GM18499 (cell line): ENCODE measurements around the gene SH3RF1.
"Not testable (repeated sequence)": the region's sequence is repeated elsewhere in the genome, so short reads cannot be mapped to it uniquely, and the experiment has no call there.

Experiments used
- ATAC-seq: cut with Tn5 transposase; IDR thresholded peaks from one replicate; pipeline ENCODE4 v1.9.1; 2021; ENCODE audit warnings: moderate number of reproducible peaks; ENCODE audit not compliant: insufficient read depth, unreplicated experiment

Gene SH3RF1

DNA sequence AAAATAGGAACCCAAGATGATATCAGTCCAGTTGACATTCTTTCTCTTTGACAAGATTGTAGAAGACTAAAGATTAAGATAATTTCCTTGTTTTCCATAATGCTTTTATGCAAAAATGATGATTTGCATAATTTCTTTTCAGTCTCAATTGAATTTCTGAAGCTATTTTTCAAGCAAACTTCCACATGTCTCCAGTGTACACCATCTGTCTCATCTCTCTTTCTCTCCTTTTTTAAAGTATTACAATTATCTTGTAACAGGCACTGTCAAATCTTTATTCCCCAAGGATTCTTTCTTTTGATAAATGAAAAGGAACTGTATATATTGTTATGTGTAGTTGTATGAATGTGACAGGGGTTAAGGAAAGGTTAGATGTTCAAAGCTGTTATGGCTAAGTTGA lies 7.9 kb upstream of the SH3RF1 start:
- ATAC-seq, result no peak

DNA sequence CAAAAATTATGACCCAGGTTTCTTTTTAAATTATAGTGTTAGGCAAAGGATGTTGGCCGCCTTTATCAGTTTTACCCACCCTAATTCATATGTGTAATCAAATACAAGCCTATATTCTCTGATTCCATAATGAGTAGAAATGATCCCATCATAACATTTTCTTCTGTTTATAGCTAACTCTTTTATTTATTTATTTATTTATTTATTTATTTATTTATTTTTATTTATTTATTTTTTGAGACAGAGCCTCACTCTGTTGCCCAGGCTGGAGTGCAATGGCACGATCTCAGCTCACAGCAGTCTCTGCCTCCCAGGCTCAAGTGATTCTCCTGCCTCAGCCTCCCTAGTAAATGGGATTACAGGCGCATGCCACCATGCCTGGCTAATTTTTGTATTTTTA lies 7.1 kb upstream of the SH3RF1 start:
- not testable (repeated sequence) for ATAC-seq

DNA sequence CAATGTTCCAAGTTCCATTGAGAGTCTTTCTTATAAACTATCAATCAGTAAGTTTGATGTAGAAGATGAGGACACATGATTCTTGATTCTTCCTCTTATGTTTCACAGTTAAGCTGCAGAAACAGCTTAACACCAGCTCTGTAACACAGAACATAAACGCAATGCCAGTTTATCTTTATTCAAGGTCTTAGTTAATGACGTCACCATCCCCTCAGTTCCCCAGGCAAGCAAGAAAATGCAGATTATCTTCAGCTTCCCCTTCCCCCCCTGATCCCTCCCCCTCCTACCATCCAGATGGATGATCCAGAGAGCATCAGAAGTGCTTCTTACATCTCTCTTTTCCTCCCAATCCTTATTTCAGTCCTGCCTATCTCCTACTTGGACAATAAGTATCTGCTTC lies 4.4 kb upstream of the SH3RF1 start:
- no peak for ATAC-seq

DNA sequence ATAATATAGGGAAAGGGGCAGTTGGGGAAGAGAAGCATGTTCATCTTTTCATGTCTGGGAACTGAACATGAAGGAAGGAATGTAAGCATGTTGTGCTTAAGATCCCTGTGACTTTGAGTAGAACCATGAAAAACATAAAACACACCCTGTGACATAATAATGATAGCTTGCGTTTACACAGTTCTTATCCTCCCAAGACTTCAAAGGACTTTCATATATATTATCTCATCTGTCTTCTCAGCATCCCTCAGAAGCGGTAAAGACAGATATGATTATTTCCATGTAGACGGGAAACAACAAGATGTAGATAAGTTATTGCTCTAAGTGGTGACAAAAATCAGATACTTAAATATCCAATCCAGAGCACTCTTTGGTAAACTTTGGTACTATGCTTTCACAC lies 3.3 kb upstream of the SH3RF1 start:
- no peak for ATAC-seq

DNA sequence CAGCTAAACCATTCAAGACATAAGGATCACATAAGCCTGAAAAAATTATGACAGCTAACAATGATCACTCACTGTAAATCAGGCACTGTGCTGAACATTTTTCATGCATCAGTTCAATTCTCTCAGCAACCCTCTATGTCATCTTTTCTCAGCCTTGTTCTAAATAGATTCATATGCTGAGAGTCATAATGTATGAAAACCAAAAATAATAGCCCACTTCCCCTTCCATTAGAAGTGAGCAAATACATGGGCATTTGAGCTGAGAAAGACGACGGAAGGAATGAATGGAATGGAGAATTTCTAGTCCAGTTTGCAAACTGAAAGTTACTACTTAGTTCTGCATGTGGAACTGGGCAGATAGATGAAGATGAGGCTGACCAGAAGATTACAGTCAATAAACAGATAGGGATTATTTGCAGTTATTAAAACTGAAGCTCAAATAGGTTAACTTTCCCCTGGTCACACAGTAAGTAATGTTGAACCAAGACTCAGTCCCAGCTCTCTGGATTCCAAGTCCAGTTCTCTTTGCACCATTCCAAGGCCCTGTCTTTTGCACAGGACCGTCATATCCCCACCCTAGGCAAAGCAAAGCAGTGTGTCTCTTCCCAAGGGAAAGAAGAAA lies 1.6 kb upstream of the SH3RF1 start:
- peak; percentile 27 for ATAC-seq

DNA sequence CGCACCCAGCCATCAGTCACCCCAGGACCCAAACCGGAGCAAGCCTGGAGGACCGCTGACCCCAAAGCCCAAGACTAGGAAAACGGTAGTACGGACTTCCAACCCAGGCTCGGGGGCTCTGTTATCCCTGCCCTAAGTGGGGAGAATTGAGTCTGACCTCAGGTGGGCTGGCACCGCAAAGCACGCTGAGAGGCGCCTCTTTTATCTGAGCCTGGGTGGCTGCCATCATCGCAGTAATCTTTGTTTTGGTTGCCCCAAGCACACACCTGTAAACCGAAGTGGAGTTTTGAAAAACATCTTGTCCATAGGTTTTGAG lies 894 bp upstream of the SH3RF1 start:
- ATAC-seq, result no peak

DNA sequence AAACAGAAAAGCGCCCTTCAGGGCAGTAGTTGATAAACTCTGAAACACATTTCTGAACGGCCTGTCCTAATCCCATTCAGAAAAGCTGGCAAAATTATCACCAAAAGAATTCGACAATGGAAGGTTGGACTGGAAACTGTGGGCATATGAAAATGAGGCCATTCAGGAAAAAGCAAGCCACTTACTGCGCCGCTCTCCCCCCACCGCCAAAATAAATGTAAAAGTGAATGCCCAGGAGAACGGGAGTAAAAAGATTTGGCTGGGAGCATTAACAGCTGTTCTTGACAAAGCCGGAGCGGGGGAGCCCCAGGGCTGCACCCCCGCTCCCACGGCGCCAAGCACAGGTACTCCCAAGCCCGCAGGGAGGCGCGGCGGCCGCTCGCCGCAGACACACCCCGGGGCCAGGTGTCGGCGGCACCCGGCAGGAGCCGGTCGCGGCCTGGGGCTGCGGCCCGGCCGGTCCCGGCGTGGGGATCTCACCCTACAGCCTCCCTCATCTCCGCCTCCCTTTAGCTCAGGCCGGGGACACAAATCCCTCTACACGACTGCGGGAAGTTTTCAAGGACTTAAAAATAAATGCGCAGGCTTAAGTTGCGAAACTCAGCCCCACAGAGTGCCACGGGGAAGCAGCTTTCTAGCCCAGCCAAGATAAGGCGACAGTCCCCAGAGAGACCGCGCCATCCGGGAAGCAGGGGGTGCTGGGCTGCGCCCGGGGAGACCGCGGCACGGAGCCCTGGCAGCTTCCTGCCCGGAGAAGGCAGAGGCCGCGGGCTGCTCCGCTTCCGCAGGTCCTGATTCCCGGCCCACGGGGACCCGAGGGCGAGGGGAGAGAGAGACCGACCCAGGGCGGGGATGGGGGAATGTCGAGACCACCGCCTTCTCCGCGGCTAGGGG lies 593 bp downstream of the SH3RF1 start:
- ATAC-seq, result peak; percentile 30

DNA sequence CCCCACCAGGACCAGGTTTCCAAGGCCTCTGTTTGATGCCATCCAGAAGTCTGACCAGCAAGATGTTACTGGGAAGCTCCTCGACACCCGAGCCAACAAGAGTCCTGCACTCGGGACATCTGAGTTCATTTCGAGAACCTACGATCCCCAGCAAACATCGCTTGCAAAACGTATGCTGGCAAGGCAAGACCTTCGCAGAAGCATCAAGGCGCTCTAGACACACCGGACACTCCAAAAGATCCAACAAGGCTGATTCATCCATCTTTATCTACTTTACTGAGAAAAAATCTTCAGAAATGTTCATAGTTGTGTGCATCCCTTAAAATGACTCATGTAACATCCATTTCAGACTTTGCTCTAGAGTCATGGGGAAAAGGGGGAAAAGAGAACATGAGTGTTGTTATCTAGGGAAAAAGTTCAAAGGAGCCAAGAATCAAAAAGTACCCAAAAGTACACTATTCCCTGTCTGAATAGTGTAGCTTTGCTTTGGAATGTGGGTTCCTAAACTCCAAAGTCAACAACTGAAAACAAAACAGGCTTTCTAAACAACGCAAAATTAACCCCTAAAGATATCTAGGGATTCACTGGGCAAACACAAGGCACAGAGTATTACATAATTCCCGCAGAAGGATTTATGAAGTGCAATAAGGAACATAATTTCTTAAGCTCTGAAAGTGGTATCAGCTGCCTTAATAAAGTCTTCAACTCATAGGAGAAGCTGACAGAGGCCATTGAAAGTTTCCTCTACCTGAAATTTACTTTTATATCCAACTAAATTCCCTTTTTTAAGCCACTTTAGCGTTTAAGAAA lies 1.6 kb downstream of the SH3RF1 start:
- no peak for ATAC-seq

DNA sequence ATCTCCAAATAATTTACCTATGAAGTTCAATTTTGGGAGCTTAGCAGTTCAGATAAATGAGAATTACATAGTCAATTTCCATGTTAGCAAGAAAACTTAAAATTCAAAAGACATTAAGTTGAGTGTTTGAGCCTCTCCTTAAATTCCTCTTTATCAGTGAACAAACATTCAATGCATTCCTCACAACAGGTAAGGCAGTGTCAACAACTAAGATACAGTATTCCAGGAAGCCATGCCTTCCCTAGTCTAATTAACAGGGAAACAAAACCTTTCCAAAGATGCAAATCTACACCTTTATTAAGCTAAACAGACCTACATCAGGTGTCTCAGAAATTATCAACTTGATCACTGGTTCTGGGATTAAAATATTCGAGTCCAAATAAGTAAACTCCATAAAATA lies 3.7 kb downstream of the SH3RF1 start:
- no peak for ATAC-seq

DNA sequence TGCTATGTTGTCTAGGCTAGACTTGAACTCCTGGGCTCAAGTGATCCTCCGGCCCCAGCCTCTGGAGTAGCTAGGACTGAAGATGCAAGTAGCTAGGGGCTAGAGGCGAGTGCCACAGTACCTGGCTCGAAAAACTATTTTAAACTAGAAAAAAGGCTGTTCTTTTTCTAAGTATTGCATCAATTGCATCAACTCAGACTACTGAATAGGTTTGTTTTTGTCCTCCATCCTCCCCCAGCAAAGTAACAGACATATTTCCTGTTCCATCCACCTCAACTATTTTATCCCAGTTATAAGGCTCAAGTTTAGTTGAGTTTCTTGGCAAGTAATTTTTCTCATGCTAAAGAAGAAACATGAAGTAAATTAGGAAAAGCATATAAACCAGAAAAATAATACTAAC lies 4.1 kb downstream of the SH3RF1 start:
- ATAC-seq, result no peak

DNA sequence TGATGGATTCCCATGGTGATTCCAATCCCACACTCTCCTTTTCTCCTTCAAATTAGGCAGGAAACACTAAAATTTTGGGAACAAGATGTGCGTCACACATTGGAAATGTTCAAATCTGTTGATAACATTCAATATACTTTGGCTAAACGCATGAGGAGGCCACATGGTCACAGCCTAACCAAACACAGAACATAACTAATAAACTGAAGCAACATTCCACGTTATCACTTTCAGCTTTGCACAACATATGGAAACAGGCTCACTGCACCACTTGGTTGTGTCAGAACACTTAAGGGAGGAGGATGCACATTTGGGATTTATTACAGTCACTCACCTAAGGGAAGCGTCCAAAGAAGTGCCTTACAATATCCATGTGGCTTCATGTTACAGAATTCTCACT lies 4.7 kb downstream of the SH3RF1 start:
- no peak for ATAC-seq

DNA sequence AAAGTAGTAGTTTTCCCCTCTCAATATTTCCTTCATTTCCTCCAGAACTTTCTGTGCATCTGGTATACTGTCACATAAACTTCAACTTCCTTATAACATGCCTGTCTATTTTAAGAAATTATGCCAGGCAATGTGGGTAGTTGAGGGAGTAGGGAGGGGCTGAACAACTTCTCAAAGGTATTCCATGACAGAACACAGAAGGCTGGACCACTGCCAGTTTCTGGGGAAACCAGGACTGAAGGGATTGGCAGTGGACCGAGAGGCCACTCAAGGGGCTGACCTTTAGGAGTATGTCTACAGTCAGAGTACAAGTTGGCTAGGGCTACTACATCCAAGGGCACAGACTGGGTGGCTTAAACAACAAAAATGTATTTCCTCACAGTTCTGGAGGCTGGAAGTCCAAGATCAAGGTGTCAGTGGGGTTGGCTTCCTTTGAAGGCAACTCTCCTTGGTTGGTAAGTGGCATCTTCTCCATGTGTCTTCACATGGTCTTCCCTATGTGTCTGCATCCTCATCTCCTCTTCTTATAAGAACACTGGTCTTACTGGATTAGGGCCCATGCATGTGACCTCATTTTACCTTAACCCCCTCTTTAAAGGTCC lies 6.9 kb downstream of the SH3RF1 start:
- ATAC-seq, result no peak

DNA sequence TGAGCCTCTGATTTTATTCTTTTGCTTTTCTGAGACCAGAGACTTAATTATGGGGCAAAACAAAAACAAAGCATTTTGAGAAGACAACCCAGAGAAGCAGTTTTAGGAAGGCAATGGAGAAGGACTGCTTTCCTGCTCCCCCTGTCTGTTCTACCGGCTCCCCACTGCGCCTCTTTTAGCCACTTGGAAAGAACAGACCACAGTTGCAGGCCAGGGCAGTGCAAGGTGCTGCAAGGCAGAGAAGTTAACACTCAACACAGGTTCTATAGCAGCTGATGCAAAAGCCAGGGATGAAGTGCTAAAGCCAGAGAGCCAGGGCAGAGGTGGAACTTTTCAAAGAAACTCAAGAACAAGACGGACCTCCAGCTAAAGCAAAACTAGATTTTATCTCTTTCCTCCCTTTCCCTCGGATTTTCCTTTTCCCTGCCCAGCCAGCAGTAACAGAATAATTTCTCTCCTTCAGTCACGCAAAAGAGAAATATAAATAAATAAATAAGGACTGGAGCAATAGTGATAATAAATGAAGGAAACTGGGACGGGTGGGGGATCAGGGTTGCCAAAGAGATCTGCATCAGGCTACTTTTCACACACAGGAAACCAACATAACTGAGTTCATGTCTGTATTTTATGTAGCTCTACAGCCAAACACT lies 10.4 kb downstream of the SH3RF1 start:
- no peak for ATAC-seq

DNA sequence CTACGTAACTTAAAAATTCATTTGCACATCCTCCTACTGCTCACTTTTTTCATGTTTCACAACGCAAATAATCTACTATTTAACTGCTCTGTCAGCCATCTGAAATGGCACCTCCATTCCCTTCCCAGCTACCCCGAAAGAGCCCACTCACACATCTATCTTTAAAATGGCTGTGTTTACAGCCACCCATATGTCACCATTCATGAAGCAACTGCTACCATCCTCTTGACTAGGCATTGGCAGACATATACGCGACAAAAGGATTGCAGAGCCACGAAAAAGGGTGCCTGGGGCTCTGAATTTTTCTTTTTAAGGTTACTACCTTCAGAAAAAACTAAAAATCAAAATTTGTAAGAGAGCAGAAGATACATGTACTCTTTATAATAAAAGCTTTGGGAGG lies 11.5 kb downstream of the SH3RF1 start:
- ATAC-seq, result no peak

DNA sequence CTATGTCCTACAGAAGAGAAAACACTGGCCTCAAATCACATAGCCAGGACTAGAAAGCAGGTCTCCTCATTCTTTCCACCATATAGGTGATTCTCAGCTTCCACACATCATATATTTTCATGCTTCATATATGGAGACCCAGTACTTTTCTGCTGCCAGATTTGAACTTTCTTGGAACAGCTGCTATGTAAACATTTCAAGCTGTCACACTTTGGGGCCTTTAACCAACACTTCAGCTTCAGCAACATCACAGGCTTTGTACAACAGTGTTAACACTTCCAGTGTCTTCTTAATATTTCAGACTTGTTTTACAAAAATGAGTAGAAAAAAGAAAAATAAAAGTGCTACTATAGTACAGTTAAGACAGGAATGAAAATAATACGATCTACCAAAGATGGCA lies 12.6 kb downstream of the SH3RF1 start:
- no peak for ATAC-seq

DNA sequence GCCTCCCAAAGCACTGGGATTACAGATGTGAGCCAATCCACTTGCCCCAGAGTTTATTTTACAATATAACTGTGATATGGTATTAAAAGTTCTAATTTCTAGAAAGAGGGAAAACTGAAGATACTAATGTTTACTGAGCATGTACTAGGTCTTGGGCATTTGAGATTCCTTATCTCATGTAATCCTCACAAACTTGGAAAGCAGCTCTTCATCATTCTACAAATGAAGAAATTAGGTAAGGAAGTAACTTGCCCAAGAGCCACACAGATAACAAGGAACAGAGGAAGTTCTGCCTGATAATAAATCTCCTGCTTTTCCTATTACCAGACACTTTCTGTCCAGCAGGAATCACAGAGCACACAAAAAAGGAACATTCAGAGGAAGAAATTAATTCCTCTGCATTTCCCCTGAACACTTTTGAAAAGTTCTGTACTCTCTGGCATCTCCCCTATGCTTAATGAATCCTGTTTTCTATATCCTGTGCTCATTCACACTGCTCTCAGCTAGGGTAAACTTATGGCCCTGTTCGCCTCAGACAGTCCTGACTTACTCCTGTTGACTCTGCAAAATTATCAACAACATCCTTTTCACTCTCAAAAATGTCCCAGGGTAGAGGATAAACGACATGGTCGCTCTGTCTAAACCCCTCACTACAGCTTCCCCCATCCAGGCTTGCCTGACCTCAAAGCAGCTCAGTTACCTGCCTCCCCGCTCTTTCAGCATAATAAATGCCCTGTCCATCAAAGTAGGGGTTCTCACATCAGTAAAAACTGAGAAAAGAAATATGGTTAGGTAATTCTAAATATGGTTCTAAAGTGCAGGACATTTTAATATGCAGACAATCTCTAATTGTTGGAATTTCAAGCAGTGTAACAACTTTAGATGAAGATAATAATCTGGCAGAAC lies 13.6 kb downstream of the SH3RF1 start:
- no peak for ATAC-seq

DNA sequence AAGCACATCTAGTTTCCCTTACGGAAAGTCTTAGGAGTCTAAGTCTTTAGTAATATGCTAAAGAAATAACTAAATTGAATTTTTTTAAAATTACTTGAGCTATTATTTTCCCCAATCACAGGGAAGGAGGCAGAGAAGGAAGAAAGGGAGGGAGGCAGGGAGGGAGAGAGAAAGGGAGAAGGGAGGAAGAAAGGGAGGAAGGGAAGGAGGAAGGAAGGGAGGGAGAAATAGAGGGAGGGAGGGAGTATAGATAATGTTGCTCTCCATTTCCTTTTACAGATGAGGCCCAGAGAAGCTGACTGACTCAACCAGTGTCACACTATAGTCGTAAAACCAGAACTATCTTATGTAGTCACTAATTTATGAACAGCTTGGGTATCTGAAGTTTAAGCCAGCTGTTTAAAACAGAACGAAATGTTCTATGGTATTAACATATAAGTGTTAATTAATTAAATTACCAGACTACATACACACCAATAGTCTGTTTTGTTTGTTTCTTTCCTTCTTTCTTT lies 14.6 kb downstream of the SH3RF1 start:
- no peak for ATAC-seq

DNA sequence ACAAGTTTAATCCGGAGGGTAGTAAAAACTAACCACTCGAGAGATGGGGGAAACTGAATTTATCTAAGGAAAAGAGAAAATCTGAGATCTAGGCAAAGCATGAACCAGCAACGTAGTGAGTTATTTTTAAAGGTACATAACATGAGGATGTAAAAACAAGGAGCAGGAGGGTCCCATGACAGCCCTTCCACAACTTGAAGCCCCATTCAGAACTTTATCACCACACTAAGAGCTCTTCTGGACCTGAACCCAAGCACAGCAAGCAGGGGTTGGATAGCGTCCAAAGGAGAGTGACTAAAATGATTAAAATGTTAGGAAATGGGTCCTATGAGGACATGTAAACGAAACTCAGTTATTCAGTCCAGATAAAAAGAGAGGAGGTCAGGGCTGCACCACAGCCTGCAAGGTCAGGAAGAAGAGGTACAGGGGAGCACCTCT lies 16.2 kb downstream of the SH3RF1 start:
- no peak for ATAC-seq

DNA sequence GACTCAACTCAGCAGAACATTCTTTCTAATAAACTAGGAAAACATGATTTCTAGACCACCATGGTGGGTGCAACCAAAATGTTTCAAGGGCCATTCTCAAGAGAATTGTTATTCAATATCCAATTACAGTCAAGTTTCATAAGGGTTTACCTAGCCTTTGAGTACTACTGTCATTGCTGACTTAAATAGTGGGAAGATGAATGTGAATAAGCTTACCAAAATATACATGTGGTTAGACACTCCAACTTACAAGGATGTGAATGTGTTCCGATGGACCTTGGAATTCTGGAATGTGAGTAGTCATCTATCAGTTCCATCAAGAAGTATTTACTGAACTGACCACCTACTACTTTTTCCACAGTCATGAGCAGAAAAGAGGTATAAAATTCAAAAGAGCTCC lies 16.9 kb downstream of the SH3RF1 start:
- ATAC-seq, result no peak
